Peyer's patch (tissue), 4 donors: ENCODE measurements around the gene FAM53A. TPM values are rescaled to one million over a fixed set of nuclear protein-coding genes. Genes with fewer than 3 reads are reported as not detected.
"Not testable (repeated sequence)": the region's sequence is repeated elsewhere in the genome, so short reads cannot be mapped to it uniquely, and the experiment has no call there.

Experiments used
- DNase-seq, 3 donors: peaks; one replicate each; pipeline ENCODE4 v3.0.0-alpha.2; 2017 to 2019
- H3K27ac ChIP-seq, 4 donors: fragments of 200-600 bp; sonication (generic); one replicate each; pipeline ENCODE4 v1.5.1; 2016 to 2019
- H3K27me3 ChIP-seq, 2 donors: fragments of 200-600 bp; sonication (generic); one replicate each; pipeline ENCODE4 v1.5.1; 2019
- H3K36me3 ChIP-seq, 3 donors: fragments of 200-600 bp; sonication (generic); one replicate each; pipeline ENCODE4 v1.5.1; 2016 to 2019
- H3K4me1 ChIP-seq, 4 donors: fragments of 200-600 bp; sonication (generic); one replicate each; pipeline ENCODE4 v1.5.1; 2016 to 2019
- H3K4me3 ChIP-seq, 4 donors: fragments of 200-600 bp; sonication (generic); 1 replicate in 3 of 4; 2 replicates in 1 of 4; pipeline ENCODE4 v1.5.1; 2016 to 2019; ENCODE audit warnings: mild to moderate bottlenecking in 1 of 4
- H3K9me3 ChIP-seq, 4 donors: fragments of 200-600 bp; sonication (generic); one replicate each; pipeline ENCODE4 v1.5.1; 2016 to 2019; ENCODE audit warnings: mild to moderate bottlenecking in 1 of 4
- CTCF ChIP-seq, 6 experiments: fragments of 450-650 bp in 4 of 6; fragments of 200-600 bp in 2 of 6; sonication (generic) in 1 of 6; IDR thresholded peaks; one replicate each; pipeline ENCODE4 v1.5.1; 2017 to 2019; ENCODE audit warnings: antibody characterized with exemption in 6 of 6, mild to moderate bottlenecking in 3 of 6, moderate library complexity in 1 of 6
- POLR2A ChIP-seq, 2 donors: fragments of 450-650 bp; IDR thresholded peaks; one replicate each; pipeline ENCODE4 v1.5.1; 2017; ENCODE audit warnings: antibody characterized with exemption in 2 of 2, mild to moderate bottlenecking in 2 of 2, moderate library complexity in 2 of 2
- total RNA-seq, 4 donors: library from RNA; depleted of rRNA; stranded (reverse); fragments of >200 nt; gene quantifications; one replicate each; pipeline ENCODE4 v1.1.0, GENCODE V29; 2016

The FAM53A gene
- total RNA-seq, 4 donors from 2014 or later, result 1.5 to 8.3 (median 1.8) TPM; not detected in 1

GRCh38 chr4:1608196-1608820 is 75.8 kb downstream of the FAM53A start:
- no peaks in the 10 kb centered on the region for H3K27me3 ChIP-seq
- no peaks in the 10 kb centered on the region for H3K36me3 ChIP-seq
- H3K4me1 ChIP-seq, result no peaks in the 10 kb centered on the region
- H3K27ac ChIP-seq, result no peak overlapping the region
- TF ChIP-seq CTCF (IDR thresholded peaks at IDR 0.05) (no peak), POLR2A (IDR thresholded peaks at IDR 0.05) (no peak)
- H3K4me3 ChIP-seq, result no peak overlapping the region
- H3K9me3 ChIP-seq, result no peaks in the 10 kb centered on the region
- no peak for DNase-seq

- DNase-seq, H3K27me3 ChIP-seq, H3K4me3 ChIP-seq, H3K4me1 ChIP-seq, H3K36me3 ChIP-seq, H3K27ac ChIP-seq, H3K9me3 ChIP-seq: not testable (repeated sequence)
Observed at GRCh38 chr4:1607436-1608195, 76.5 kb downstream of the FAM53A start.

- H3K4me3 ChIP-seq, result no peak overlapping the region
- no peaks in the 10 kb centered on the region for H3K27me3 ChIP-seq
- H3K9me3 ChIP-seq, result no peaks in the 10 kb centered on the region
- H3K36me3 ChIP-seq, result no peaks in the 10 kb centered on the region
- H3K4me1 ChIP-seq, result no peaks in the 10 kb centered on the region
- TF ChIP-seq POLR2A (IDR thresholded peaks at IDR 0.05) (no peak), CTCF (IDR thresholded peaks at IDR 0.05) (peak in 1 of 6 experiments; percentile 20)
- DNase-seq, result peak in 1 of 3 donors; percentile 63
- no peak overlapping the region for H3K27ac ChIP-seq
Observed at GRCh38 chr4:1604706-1605205, 79.4 kb downstream of the FAM53A start.

- Histone ChIP-seq H3K27ac (no peak overlapping the region), H3K4me1 (no peaks in the 10 kb centered on the region), H3K27me3 (no peaks in the 10 kb centered on the region), H3K9me3 (no peaks in the 10 kb centered on the region), H3K36me3 (no peaks in the 10 kb centered on the region), H3K4me3 (no peak overlapping the region)
- TF ChIP-seq POLR2A (IDR thresholded peaks at IDR 0.05) (no peak), CTCF (IDR thresholded peaks at IDR 0.05) (no peak)
- DNase-seq, result no peak
Observed at GRCh38 chr4:1604181-1604705, 79.9 kb downstream of the FAM53A start.

GRCh38 chr4:1603413-1604135 is 80.5 kb downstream of the FAM53A start:
- Histone ChIP-seq H3K27me3 (no peaks in the 10 kb centered on the region), H3K27ac (no peak overlapping the region), H3K9me3 (no peaks in the 10 kb centered on the region), H3K36me3 (no peaks in the 10 kb centered on the region), H3K4me3 (no peak overlapping the region), H3K4me1 (no peaks in the 10 kb centered on the region)
- TF ChIP-seq CTCF (IDR thresholded peaks at IDR 0.05) (no peak), POLR2A (IDR thresholded peaks at IDR 0.05) (no peak)
- DNase-seq, result no peak
